ENCODE measurements around the gene PLEKHG5. TPM values are rescaled to one million over a fixed set of nuclear protein-coding genes. Genes with fewer than 3 reads are reported as not detected.
A peak's percentile ranks its signal among the peaks of the same experiment; 100 is the strongest.
"Not testable (repeated sequence)": the region's sequence is repeated elsewhere in the genome, so short reads cannot be mapped to it uniquely, and the experiment has no call there.

PLEKHG5 gene
- total RNA-seq, 2 experiments from 2014 or later: 1.7 to 1.8 TPM

DNA sequence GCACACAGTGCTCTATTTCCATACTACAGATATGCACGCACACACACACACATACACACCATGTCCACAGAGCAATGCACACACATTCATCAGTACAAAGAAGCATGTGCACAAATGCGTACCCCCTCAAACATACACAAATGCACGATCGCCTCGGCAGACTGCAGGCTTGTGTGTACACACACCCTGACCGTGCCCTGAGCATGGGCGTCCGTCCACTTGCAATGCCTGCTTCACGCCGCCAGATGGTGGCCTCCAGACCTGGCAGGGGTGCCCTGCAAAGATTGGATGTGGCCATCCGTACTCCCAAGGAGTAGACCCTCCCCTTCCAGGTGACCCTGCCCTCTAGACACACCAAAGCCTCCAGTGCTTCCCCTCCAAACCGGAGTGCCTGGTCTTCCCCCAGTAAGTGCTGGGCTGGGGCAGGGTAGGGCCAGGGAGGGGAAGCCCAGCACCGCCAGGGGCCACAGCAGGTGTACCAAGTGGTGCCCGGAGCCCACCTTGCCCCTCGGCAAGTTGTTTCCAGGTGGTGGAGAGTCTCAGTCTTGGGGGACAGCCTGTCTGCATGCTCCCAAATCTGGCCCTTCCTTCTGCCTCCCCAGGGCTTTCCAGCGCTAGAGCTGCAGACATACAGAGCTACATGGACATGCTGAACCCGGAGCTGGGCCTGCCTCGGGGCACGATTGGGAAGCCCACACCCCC, 46.3 kb downstream of the PLEKHG5 start:
- intact Hi-C loops (cut with micrococcal nuclease): loop anchor here (1.0 to 5.0 kb wide), 3 partner anchors 19 to 47 kb away; partner anchors contain the start of gene PLEKHG5
- no peak overlapping the region for H3K27ac Mint-ChIP-seq
- CTCF ChIA-PET: interaction anchor here (1.3 to 1.8 kb wide), 3 partner anchors 22 to 45 kb away, joined by 3 to 5 read pairs (median 4); no protein-coding TSS in a partner anchor
- peaks cover 15% of the 10 kb centered on the region for H3K4me1 Mint-ChIP-seq (ENCODE audit: low read depth)
- peak; percentile 62 for DNase-seq
- no peak overlapping the region for H3K4me3 Mint-ChIP-seq
- no peaks in the 10 kb centered on the region for H3K9me3 Mint-ChIP-seq
- no peaks in the 10 kb centered on the region for H3K36me3 Mint-ChIP-seq (ENCODE audit: low read depth)
- peaks cover 45% of the 10 kb centered on the region for H3K27me3 Mint-ChIP-seq (ENCODE audit: low read depth)

DNA sequence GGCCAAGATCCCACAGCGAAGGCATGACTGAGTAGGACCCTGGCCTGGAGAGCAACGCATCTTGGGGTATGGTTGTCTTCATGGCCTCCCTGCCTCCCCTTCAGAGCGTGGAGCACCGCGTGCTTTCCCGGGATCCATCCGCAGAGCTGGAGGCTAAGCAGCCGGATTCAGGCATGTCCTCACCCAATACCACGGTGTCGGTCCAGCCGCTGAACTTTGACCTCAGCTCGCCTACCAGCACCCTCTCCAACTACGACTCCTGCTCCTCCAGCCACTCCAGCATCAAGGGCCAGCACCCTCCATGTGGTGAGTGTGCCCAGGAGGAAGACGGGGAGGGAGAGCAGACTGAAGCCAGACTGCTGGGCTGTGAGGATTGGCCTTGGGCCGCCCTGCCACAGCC, 47.1 kb downstream of the PLEKHG5 start:
- H3K4me3 Mint-ChIP-seq: no peak overlapping the region

DNA sequence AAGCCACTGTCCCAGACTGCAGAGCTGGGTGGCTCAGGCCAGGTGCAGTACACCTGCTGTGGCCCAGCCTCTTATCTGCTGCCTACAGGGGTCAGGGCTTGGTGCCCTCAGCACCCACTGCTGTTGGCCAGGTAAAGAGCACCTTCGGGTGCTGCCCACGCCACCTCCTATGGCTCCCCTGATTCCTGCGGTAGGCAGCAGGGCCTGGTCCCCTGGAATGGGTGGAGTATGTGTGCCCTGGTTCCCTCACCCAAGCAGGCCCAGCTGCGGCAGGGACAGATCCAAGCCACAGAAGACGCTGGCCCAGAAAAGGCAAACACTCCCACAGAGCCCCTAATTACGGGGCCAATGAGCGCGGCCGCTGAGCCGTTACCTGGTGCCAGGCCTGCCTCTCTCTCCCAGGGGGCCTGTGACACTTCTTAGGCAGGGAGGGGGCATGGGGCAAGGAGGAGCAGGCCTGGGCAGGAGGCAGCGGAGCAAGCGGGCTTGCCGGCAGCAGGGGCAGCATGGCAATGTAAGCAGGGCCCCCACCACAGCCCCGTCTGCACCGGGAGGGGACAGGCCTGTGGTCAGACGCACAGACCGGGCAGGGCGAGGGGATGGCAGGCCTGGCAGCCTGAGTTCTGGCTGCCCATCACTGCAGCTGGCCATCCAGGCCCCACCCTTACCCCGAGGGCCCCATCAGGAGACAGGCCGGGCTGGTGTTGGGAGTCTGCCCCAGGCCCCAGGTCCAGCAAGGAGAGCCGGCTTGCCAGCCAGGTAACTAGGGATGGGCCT, 47.9 kb downstream of the PLEKHG5 start:
- CTCF ChIA-PET: interaction anchor here (0.6 to 1.8 kb wide), 4 partner anchors 12 to 127 kb away, joined by 3 to 5 read pairs (median 4); no protein-coding TSS in a partner anchor
- intact Hi-C loops (cut with micrococcal nuclease): loop anchor here (2.0 kb wide), 1 partner anchor 31 kb away; no protein-coding TSS in a partner anchor

More for the DNA sequence above, 47.1 kb downstream of the PLEKHG5 start:
- CTCF ChIA-PET: interaction anchor here (0.5 to 1.8 kb wide), 3 partner anchors 21 to 256 kb away, joined by 3 to 4 read pairs (median 3); no protein-coding TSS in a partner anchor
- Mint-ChIP-seq H3K27ac (no peak overlapping the region), H3K9me3 (no peaks in the 10 kb centered on the region), H3K4me1 (ENCODE audit: low read depth) (peaks cover 15% of the 10 kb centered on the region), H3K27me3 (ENCODE audit: low read depth) (peaks cover 42% of the 10 kb centered on the region), H3K36me3 (ENCODE audit: low read depth) (no peaks in the 10 kb centered on the region)
- DNase-seq: no peak
- intact Hi-C loops (cut with micrococcal nuclease): loop anchor here (2.0 kb wide), 1 partner anchor 30 kb away; no protein-coding TSS in a partner anchor

DNA sequence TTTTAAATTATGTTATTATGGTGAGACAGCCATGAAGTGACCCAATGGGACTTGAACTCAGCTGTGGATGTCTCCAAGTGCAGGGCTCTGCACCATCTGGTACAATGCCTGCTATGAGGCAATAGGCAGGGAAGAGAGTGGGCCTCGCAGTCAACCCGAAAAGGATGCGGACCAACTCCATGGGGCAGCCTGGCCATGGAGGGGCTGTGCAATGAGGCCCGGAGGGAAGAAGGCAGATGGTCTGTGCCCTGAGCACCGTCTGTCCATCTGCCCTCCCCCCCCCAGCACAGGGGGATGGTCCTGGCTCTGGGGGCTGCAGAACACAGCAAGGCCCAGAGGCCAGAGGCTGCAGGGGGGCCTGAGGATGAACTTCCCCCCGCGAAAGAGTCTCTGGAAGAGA, 49.9 kb downstream of the PLEKHG5 start:
- Mint-ChIP-seq H3K4me1 (ENCODE audit: low read depth) (peaks cover 9% of the 10 kb centered on the region), H3K9me3 (no peaks in the 10 kb centered on the region), H3K4me3 (no peak overlapping the region), H3K36me3 (ENCODE audit: low read depth) (no peaks in the 10 kb centered on the region), H3K27me3 (ENCODE audit: low read depth) (peaks cover 37% of the 10 kb centered on the region), H3K27ac (no peak overlapping the region)
- CTCF ChIA-PET: interaction anchor here (1.3 to 5.1 kb wide), 4 partner anchors 19 to 194 kb away, joined by 3 to 39 read pairs (median 22); no protein-coding TSS in a partner anchor
- DNase-seq: no peak
- intact Hi-C loops (cut with micrococcal nuclease): no loop called here

More for the DNA sequence above, 47.9 kb downstream of the PLEKHG5 start:
- DNase-seq: no peak
- H3K9me3 Mint-ChIP-seq: no peaks in the 10 kb centered on the region
- no peak overlapping the region for H3K27ac Mint-ChIP-seq
- H3K4me3 Mint-ChIP-seq: no peak overlapping the region
- peaks cover 42% of the 10 kb centered on the region for H3K27me3 Mint-ChIP-seq (ENCODE audit: low read depth)
- H3K4me1 Mint-ChIP-seq (ENCODE audit: low read depth): peaks cover 12% of the 10 kb centered on the region
- no peaks in the 10 kb centered on the region for H3K36me3 Mint-ChIP-seq (ENCODE audit: low read depth)

DNA sequence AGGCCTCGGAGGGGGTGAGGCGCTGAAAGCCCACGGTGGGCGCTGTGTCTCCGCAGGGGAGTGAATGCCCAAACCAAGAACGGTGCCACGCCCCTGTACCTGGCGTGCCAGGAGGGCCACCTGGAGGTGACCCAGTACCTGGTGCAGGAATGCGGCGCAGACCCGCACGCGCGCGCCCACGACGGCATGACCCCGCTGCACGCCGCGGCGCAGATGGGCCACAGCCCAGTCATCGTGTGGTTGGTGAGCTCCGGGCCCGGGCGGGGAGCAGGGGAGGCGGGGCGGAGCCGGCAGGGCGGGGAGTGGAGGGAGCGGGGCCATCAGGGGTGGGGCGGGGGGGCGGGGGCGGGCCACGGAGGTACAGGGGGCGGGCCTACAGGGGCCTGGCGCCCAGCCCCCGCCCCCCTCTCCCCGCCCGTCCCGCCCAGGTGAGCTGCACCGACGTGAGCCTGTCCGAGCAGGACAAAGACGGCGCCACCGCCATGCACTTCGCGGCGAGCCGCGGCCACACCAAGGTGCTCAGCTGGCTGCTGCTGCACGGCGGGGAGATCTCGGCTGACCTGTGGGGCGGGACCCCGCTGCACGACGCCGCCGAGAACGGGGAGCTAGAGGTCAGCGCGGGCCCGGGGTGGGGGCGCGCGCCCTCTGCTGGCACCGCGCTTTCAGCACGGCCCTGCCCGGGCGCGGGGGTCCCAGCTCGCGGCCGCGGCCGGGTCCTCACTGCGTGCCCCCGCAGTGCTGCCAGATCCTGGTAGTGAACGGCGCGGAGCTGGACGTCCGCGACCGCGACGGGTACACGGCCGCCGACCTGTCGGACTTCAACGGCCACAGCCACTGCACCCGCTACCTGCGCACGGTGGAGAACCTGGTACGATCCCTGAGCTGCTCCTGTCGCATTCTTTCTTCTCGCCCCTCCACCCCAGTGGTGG, 51.0 kb downstream of the PLEKHG5 start:
- DNase-seq: peak; percentile 73
- H3K4me3 Mint-ChIP-seq: no peak overlapping the region
- H3K36me3 Mint-ChIP-seq (ENCODE audit: low read depth): no peaks in the 10 kb centered on the region
- no peaks in the 10 kb centered on the region for H3K9me3 Mint-ChIP-seq
- CTCF ChIA-PET: interaction anchor here (0.8 to 5.1 kb wide), 5 partner anchors 17 to 193 kb away, joined by 3 to 39 read pairs (median 18); no protein-coding TSS in a partner anchor
- H3K4me1 Mint-ChIP-seq (ENCODE audit: low read depth): peaks cover 5% of the 10 kb centered on the region
- H3K27me3 Mint-ChIP-seq (ENCODE audit: low read depth): peaks cover 29% of the 10 kb centered on the region
- no peak overlapping the region for H3K27ac Mint-ChIP-seq
- intact Hi-C loops (cut with micrococcal nuclease): no loop called here

DNA sequence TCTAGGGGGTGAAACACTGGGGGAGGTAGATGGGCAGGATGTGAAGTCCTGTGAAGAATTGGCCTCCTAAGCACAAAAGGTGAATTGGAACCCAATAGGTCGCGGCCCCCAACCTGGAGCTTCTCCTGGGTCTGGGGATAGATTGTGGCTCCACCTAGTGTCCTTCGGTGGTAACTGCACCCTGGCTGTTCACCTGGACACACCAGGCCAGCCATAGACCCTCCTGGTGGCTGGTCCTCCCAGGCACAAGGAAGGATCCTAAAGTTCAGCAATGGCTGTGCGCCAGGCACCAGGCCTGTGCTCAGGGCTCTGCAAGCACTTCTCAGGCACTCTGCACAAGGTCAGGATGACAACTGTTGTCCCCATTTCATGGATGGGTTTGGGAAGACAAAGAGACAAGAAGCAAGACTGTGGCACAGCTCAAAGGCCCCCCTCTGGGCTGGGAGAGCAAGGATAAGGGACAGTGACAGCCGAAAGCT, 53.4 kb downstream of the PLEKHG5 start:
- no peak overlapping the region for H3K27ac Mint-ChIP-seq
- no peaks in the 10 kb centered on the region for H3K36me3 Mint-ChIP-seq (ENCODE audit: low read depth)
- H3K27me3 Mint-ChIP-seq (ENCODE audit: low read depth): peaks cover 27% of the 10 kb centered on the region
- intact Hi-C loops (cut with micrococcal nuclease): loop anchor here (1.0 to 2.0 kb wide), 3 partner anchors 15 to 192 kb away; no protein-coding TSS in a partner anchor
- H3K9me3 Mint-ChIP-seq: no peaks in the 10 kb centered on the region
- peaks cover 3% of the 10 kb centered on the region for H3K4me1 Mint-ChIP-seq (ENCODE audit: low read depth)
- DNase-seq: peak; percentile 81
- CTCF ChIA-PET: interaction anchor here (0.6 to 5.1 kb wide), 31 partner anchors 9 to 322 kb away, joined by 3 to 39 read pairs (median 4); no protein-coding TSS in a partner anchor
- no peak overlapping the region for H3K4me3 Mint-ChIP-seq

DNA sequence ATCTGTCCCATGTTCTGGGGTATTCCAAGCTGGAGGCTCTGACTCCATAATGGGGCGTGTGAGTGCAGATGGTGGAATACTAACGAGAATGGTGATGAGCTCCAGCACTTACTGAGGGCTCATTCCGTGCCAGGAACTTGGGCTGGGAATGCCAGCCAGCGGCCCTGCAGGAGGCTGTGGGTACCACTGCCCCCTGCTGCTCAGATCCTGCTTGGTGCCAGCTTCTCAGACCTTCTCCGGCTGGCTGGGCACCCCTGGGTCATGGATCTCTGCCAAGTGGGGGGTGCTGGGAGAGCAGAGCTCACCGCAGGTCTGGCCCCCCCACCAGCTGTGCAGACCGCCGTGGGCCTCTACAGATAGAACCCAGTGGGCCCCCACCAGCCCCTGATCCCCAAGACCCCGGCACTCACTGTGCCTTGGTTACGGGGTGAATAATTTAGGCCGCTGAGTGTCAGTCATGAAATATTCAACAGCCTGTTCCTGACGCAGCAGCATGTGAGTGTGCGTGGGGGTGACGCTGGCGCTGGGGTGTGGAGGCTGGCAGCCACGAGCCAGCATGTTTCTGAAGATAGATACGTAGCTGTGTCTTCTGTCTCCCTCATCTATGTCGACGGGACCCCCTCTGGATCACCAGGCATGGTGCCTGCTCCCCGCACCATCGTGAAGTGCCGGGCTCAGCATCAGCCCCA, 54.3 kb downstream of the PLEKHG5 start:
- CTCF ChIA-PET: interaction anchor here (0.5 to 5.1 kb wide), 17 partner anchors 12 to 232 kb away, joined by 3 to 39 read pairs (median 5); no protein-coding TSS in a partner anchor
- H3K27me3 Mint-ChIP-seq (ENCODE audit: low read depth): peaks cover 27% of the 10 kb centered on the region
- H3K4me3 Mint-ChIP-seq; intact Hi-C loops (cut with micrococcal nuclease); H3K27ac Mint-ChIP-seq; H3K4me1 Mint-ChIP-seq (ENCODE audit: low read depth); H3K9me3 Mint-ChIP-seq; H3K36me3 Mint-ChIP-seq (ENCODE audit: low read depth); DNase-seq: not testable (repeated sequence)

DNA sequence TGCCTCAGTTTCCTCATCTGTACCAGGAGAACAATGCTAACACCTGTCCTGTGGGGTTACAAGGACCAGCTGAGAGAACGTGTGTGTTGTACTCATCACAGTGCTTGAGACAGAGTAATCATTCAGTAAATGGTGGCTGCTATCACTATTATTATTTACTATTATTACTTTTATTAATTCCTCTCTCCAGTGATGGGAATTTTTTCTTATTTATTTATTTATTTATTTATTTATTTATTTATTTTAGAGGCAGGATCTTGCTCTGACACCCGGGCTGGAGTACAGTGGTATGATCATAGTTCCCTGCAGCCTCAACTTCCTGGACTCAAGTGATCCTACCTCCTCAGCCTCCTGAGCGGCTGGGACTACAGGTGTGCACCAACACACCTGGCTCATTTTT, 55.2 kb downstream of the PLEKHG5 start:
- H3K4me3 Mint-ChIP-seq; H3K4me1 Mint-ChIP-seq (ENCODE audit: low read depth); intact Hi-C loops (cut with micrococcal nuclease); H3K9me3 Mint-ChIP-seq; H3K36me3 Mint-ChIP-seq (ENCODE audit: low read depth); DNase-seq; H3K27ac Mint-ChIP-seq: not testable (repeated sequence)
- H3K27me3 Mint-ChIP-seq (ENCODE audit: low read depth): peaks cover 22% of the 10 kb centered on the region
- CTCF ChIA-PET: interaction anchor here (1.1 kb wide), 1 partner anchor 32 kb away, joined by 4 read pairs; no protein-coding TSS in a partner anchor

DNA sequence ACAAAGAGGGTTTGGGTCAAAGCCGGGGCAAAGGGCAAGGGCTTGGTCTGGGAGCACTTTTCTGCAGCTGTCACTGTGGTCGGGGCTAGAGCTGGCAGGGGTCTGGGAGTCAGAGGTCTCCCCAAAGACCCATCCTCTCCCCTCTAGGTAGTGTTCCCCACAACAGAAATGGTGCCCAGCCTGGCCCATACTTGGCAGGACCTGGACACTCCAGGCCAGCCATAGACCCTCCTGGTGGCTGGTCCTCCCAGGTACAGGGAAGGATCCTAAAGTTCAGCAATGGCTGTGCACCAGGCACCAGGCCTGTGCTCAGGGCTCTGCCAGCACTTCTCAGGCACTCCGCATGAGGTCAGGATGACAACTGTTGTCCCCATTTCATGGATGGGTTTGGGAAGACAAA, 55.9 kb downstream of the PLEKHG5 start:
- DNase-seq: no peak
- CTCF ChIA-PET: interaction anchor here (0.6 kb wide), 1 partner anchor 31 kb away, joined by 3 read pairs; no protein-coding TSS in a partner anchor
- Mint-ChIP-seq H3K36me3 (ENCODE audit: low read depth) (no peaks in the 10 kb centered on the region), H3K9me3 (no peaks in the 10 kb centered on the region), H3K4me1 (ENCODE audit: low read depth) (peaks cover 3% of the 10 kb centered on the region), H3K27me3 (ENCODE audit: low read depth) (peaks cover 18% of the 10 kb centered on the region), H3K27ac (no peak overlapping the region), H3K4me3 (no peak overlapping the region)
- intact Hi-C loops (cut with micrococcal nuclease): no loop called here

DNA sequence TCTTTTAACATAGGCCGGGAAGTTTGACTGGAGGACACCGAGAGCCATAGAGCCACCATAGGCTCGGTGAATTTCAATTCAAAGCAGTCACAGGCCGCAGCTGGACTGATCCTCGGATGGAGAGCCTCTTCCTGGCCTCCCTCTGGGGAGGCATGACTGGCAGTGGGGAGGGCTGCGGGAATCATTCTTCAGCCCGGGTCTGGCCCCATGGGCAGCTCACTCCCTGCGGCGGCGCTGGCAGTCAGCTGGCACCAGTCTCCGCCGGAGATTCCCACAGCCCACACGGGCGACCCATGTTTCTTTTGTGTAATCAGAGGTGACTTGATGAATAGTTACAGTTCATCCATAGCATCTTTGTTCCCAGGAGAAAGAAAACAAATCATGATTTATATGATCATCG, 56.3 kb downstream of the PLEKHG5 start:
- Mint-ChIP-seq H3K4me1 (ENCODE audit: low read depth) (peaks cover 3% of the 10 kb centered on the region), H3K4me3 (no peak overlapping the region), H3K27ac (no peak overlapping the region), H3K36me3 (ENCODE audit: low read depth) (no peaks in the 10 kb centered on the region), H3K27me3 (ENCODE audit: low read depth) (peaks cover 18% of the 10 kb centered on the region), H3K9me3 (no peaks in the 10 kb centered on the region)
- CTCF ChIA-PET: interaction anchor here (0.6 kb wide), 1 partner anchor 31 kb away, joined by 3 read pairs; no protein-coding TSS in a partner anchor
- DNase-seq: no peak
- intact Hi-C loops (cut with micrococcal nuclease): no loop called here

DNA sequence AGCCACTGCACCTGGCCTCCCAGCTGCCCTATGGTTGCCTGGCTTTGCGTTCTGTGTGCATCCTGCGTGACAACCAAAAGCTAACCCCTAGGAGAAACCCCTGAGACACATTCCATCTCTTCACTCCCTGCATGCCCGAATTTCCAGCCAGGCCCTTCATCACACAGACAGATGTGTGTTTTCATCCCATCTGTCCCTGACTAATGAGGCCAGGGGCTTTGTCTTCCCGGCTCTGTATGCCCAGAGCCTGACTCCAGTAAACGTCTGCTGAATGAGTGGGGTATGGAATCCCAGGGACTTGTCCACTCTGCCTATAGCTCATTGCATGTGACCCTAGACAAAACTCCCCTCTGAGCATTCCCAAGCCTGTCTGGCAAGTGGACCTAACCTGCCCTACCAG, 57.3 kb downstream of the PLEKHG5 start:
- DNase-seq: no peak
- Mint-ChIP-seq H3K27ac (no peak overlapping the region), H3K4me3 (no peak overlapping the region), H3K4me1 (ENCODE audit: low read depth) (no peaks in the 10 kb centered on the region), H3K27me3 (ENCODE audit: low read depth) (peaks cover 12% of the 10 kb centered on the region), H3K9me3 (no peaks in the 10 kb centered on the region), H3K36me3 (ENCODE audit: low read depth) (no peaks in the 10 kb centered on the region)
- CTCF ChIA-PET: no interaction called here
- intact Hi-C loops (cut with micrococcal nuclease): no loop called here

Data from activated naive CD4-positive, alpha-beta T cell treated with anti-CD3 and anti-CD28 coated beads for 36 hours (primary cell).